ENCODE results near the gene CCDC27.

Gene CCDC27

DNA sequence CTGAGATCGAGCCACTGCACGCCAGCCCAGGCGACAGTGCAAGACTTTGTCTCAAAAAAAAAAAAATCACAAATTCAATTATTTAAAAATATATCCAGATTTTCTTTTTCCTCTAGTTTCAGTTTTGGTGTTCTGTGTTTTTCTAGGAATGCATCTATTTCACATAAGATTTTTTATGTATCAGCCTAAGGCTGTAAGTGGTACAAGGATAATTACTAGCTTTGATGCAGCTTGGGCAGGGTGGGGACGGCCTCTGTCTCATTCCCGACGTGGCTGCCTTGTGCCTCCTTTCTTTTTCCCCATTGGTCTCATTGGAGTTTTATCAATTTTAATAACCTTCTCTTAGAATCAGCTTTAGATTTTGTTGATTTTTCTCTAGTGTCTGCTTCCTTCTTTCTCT, 6.9 kb downstream of the CCDC27 start:
- ATAC-seq (no peak), DNase-seq (no peak)
- H3K4me1 Mint-ChIP-seq = no peaks in the 10 kb centered on the region
- H3K4me3 Mint-ChIP-seq = no peak overlapping the region
- no peaks in the 10 kb centered on the region for H3K9me3 Mint-ChIP-seq
- H3K27me3 Mint-ChIP-seq = peaks cover 35% of the 10 kb centered on the region
- no peak overlapping the region for H3K27ac Mint-ChIP-seq

DNA sequence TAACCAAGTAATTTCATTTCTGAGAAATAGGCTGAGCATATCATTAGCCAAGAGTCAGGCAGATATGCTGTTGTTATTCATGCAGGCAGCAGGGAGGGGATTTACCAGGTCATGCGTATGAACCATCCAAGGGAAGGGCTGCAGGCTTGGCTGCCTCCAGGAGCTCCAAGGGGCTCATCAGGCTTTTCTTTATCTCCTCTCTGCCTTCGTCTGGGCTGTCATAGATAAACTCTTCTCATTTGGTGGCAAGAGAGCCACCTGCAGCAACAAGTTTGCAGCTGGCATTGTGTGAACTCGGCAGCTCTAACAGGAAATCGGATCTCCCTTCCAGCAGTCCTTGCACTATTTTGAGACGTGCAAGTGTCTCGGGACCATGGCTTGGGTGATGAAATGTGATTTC, 7.5 kb downstream of the CCDC27 start:
- DNase-seq (no peak), ATAC-seq (no peak)
- no peak overlapping the region for H3K4me3 Mint-ChIP-seq
- H3K9me3 Mint-ChIP-seq = no peaks in the 10 kb centered on the region
- H3K4me1 Mint-ChIP-seq = no peaks in the 10 kb centered on the region
- H3K27me3 Mint-ChIP-seq = peaks cover 35% of the 10 kb centered on the region
- peak overlapping the region in 1 of 2 donors; percentile 59 for H3K27ac Mint-ChIP-seq

- no peak for DNase-seq
These were observed 9.2 kb downstream of the CCDC27 start for GRCh38 chr1:3761296-3762010.

DNA sequence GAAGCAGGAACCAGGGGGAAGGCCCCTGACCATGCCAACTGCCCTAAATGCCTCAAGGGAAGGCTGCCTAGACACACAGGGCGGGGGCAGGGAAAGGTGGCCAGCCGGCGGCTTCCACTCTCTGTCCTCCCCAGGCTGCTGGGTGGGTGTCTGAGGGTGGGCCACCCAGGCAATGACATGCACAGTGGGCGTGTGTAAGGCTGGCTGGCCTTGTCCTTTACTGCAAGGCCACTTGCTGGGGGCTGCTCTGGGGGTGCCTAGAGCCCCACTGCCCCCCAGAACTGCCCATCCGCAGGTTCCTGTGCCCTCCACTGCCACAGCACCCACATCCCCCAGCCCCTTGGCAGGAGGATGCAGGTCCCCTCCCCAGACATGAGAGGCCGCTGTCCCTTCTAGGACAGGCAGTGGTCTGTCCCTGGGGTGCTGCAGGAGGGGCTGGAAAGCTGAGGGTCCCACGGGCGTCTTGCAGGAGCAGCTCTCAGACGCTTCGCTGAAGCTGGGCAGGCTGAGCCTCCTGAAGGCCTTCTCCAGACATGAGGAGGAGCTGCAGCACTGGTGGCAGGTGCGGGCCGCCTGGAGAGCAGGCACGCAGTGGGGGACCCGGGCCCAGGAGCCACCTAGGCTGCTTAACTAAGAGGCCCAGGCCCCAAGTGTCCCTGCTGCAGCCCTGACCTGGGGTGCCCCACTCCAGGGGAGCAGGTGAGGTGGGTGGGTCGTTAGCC, 10.1 kb downstream of the CCDC27 start:
- Mint-ChIP-seq H3K27me3 (peaks cover 25% of the 10 kb centered on the region), H3K27ac (no peak overlapping the region), H3K9me3 (no peaks in the 10 kb centered on the region), H3K4me3 (no peak overlapping the region), H3K4me1 (no peaks in the 10 kb centered on the region)
- DNase-seq (no peak), ATAC-seq (no peak)

More at GRCh38 chr1:3761296-3762010, 9.2 kb downstream of the CCDC27 start:
- Mint-ChIP-seq H3K4me3 (no peak overlapping the region), H3K9me3 (no peaks in the 10 kb centered on the region), H3K4me1 (no peaks in the 10 kb centered on the region), H3K27ac (no peak overlapping the region), H3K27me3 (peaks cover 28% of the 10 kb centered on the region)
- no peak for ATAC-seq

GRCh38 chr1:3762873-3763228, 10.6 kb downstream of the CCDC27 start:
- ATAC-seq (peak; percentile 45), DNase-seq (no peak)
- Mint-ChIP-seq H3K27ac (no peak overlapping the region), H3K9me3 (no peaks in the 10 kb centered on the region), H3K4me1 (no peaks in the 10 kb centered on the region), H3K4me3 (no peak overlapping the region), H3K27me3 (peaks cover 25% of the 10 kb centered on the region)

DNA sequence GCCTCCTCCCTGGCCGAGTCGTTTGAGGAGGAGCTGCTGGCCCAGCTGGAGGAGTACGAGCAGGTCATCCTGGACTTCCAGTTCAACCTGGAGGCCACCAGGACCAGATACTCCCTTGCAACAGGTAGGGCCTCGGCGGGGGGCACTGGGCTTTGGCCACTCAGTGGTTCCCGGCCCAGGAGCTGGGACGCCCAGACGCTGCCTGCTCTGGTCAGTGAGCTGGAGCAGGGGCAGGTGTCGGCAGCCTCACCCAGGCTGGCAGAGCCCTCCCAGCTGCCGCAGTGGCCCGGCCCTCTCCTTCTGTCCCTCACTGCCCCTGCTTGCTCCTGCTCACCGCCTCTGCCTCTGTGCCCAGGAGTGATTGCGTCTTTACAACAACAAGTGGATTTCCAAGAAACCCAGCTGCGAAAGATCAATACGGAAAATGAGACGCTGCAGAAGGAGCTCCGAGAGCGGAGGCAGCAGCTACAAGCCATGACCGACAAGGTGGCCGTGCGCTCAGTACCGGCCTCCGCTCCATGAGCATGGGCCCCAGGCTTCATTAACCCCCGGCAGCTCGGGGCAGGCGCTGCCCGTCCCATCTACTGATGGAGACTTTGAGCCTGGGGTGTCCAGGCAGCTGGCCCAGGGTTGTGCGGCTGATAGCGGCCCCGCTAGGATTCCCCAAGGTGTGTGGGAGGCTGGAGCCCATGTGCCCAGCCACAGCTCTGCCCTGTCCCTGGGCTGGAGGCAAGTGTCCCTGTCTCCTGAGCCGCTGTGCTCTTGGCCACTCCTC, 11.3 kb downstream of the CCDC27 start:
- Mint-ChIP-seq H3K27me3 (peaks cover 25% of the 10 kb centered on the region), H3K4me1 (no peaks in the 10 kb centered on the region), H3K4me3 (no peak overlapping the region), H3K27ac (no peak overlapping the region), H3K9me3 (no peaks in the 10 kb centered on the region)
- ATAC-seq = no peak
- no peak for DNase-seq

GRCh38 chr1:3767328-3767925, 15.2 kb downstream of the CCDC27 start:
- ATAC-seq (no peak), DNase-seq (no peak)
- no peaks in the 10 kb centered on the region for H3K9me3 Mint-ChIP-seq
- no peak overlapping the region for H3K4me3 Mint-ChIP-seq
- H3K27ac Mint-ChIP-seq = no peak overlapping the region
- H3K27me3 Mint-ChIP-seq = no peaks in the 10 kb centered on the region
- peaks cover 18% of the 10 kb centered on the region for H3K4me1 Mint-ChIP-seq

GRCh38 chr1:3768811-3769390, 16.7 kb downstream of the CCDC27 start:
- H3K4me3 Mint-ChIP-seq = no peak overlapping the region
- no peaks in the 10 kb centered on the region for H3K9me3 Mint-ChIP-seq
- no peak overlapping the region for H3K27ac Mint-ChIP-seq
- H3K27me3 Mint-ChIP-seq = no peaks in the 10 kb centered on the region
- ATAC-seq (no peak), DNase-seq (no peak)
- peaks cover 26% of the 10 kb centered on the region for H3K4me1 Mint-ChIP-seq

- ATAC-seq = no peak
- no peak for DNase-seq
- H3K27me3 Mint-ChIP-seq = no peaks in the 10 kb centered on the region
- peak overlapping the region; percentile 45 to 80 for H3K4me3 Mint-ChIP-seq
- peaks cover 27% of the 10 kb centered on the region for H3K4me1 Mint-ChIP-seq
- H3K9me3 Mint-ChIP-seq = no peaks in the 10 kb centered on the region
- peak overlapping the region in 1 of 2 donors; percentile 89 for H3K27ac Mint-ChIP-seq
These were observed 18.0 kb downstream of the CCDC27 start for GRCh38 chr1:3770047-3770765.

DNA sequence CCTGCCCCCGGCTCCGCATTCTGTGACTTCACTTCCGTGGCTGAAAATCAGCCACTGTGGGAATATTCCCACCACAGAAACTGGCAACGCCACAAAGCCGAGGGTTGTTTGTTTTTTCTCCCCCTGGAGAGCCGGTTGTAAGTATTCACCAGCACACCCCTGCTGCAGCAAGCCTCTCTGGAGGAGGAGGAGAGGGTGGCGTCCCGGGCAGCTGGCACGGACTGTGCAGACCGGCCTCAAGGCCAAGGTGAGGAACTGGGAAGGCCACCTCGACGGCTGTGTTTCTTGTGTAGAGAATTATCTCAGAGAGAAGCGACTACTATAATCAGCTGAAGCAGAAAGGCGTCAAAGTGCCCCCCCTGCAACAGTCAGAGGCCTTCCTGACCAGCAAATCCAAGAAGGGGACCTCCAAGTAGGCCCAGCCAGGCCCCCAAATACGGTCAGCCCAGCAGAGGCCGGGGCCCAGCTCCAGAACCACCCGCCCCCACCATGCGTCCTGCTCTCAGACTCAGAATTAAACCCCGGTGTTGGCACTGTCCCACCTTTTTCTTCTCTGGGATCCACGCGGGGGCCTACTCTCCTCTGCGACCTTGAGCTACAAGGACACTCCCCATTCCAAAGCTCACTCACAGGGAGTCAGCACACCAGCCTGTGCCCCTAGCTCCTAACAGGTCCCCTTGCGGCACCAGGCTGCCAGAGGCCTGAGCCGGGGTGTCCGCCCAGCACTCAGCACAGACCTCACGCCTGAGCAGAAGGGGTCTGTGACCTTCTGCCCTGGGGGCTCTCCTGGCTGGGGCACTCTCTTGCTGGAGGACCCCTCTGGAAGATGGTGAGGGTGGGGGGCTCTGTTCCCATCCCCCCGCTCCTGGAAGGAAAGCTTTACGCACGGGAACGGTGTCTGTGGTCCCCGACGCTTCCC, 19.1 kb downstream of the CCDC27 start:
- Mint-ChIP-seq H3K4me1 (peaks cover 39% of the 10 kb centered on the region), H3K9me3 (no peaks in the 10 kb centered on the region), H3K27ac (peak overlapping the region; percentile 65 to 85), H3K27me3 (no peaks in the 10 kb centered on the region), H3K4me3 (peak overlapping the region; percentile 80 to 90)
- DNase-seq (no peak), ATAC-seq (peak; percentile 4)

DNA sequence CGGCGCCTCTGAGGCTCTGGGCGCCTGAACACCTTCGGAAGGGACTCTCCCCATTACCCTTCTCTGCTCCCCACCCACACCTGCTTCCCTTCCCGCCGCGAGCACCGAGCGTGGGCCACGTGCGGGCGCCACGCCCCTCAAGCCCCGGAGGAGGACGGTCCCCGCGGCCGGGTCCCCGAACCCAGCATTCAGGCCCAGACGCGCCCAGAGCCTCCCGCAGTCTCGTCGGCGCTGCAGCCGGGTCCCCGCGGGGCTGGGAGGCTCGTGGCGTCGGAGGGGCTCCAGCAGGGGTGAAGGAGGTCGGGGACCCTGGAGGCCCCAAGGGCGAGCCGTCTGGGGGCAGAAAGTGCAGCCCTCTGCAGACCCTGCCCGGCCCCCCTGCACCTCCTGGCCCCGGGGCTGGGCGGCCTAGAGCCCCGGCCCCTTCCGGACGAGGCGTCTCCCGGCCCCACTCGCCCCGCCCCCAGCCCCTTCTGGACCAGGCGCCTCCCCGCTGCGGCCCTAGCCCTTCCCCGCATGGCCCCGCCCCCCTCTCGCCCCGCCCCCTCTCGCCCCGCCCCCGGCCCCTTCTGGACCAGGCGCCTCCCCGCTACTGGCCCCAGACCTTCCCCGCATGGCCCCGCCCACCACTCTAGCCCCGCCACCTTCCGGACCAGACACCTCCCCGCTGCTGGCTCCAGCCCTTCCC, 19.9 kb downstream of the CCDC27 start:
- Mint-ChIP-seq H3K9me3 (no peaks in the 10 kb centered on the region), H3K4me1 (peaks cover 39% of the 10 kb centered on the region), H3K4me3 (peak overlapping the region; percentile 80 to 90), H3K27me3 (no peaks in the 10 kb centered on the region), H3K27ac (peak overlapping the region; percentile 65 to 85)
- ATAC-seq (peak; percentile 80), DNase-seq (peak; percentile 80 to 88)

DNA sequence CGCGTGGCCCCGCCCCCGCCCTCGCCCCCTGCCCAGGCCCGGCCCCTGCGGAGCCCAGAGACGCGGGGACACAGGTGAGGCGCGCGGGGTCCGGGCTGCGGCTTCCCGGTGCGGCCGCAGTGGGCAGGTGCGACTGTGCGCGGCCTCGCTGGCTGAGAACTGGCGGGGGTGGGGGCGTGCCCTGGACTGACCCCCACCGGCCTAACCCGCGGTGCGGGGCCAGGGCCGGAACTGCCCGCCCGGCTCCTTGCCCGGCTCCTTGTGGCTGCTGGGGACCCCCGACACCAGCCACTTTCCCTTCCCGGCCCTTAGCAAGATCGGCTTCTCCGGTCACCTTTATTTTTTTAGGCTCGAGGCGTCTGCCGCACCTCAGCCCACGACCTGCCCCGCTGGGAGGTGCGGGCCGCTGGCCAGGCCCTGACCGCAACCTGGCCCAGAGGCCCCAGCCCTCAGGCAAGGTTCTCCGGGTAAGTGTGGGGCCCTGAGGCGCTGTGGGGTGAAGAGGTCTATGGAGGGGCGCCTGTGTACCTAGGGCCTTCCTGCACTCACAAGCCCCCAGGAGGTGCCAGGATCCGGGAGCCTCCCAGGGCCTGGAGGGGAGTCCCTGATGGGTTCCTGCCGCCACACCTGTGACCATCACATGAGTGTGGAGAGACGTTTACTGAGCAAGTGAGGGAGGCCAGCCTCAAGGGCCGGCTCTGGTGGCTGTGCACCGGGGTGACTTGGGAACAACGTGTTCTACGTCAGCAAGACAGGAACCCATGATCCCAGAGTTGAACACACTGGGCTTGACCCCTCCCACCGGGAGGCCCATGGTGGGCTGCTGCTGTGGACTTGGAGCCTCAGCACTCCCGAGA, 20.7 kb downstream of the CCDC27 start, which contains the start of gene SMIM1:
SMIM1 (plus strand) TSS at position 35 of the 857 bp plus-strand sequence. CDS start 2,625 bp downstream, outside the sequence.
- no peak for ATAC-seq
- Mint-ChIP-seq H3K27ac (peak within 1 kb of the TSS; percentile 65 to 85), H3K4me1 (peaks cover 39% of the 10 kb centered on the region), H3K4me3 (peak within 1 kb of the TSS; percentile 80 to 90), H3K9me3 (no peaks in the 10 kb centered on the region), H3K27me3 (no peaks in the 10 kb centered on the region)
- DNase-seq = peak in 1 of 2 donors; percentile 28

Data from stimulated activated naive CD8-positive, alpha-beta T cell treated with anti-CD3 and anti-CD28 coated beads, Interleukin-15, amount 100 ng/mL, for 72 hours (primary cell).